Mucosa of stomach (tissue), 1 donor: ENCODE measurements around the gene MDK.

Source experiments
- H3K27me3 ChIP-seq: one replicate; pipeline ENCODE4 v1.7.0; 2013; ENCODE audit warnings: mild to moderate bottlenecking, low read length; ENCODE audit not compliant: control insufficient read depth, insufficient read depth
- H3K36me3 ChIP-seq: one replicate; pipeline ENCODE4 v1.7.0; 2013; ENCODE audit warnings: low read length; ENCODE audit not compliant: control insufficient read depth, insufficient read depth
- H3K4me1 ChIP-seq: one replicate; pipeline ENCODE4 v1.7.0; 2013; ENCODE audit warnings: mild to moderate bottlenecking, low read length; ENCODE audit not compliant: control insufficient read depth, insufficient read depth
- H3K4me3 ChIP-seq: one replicate; pipeline ENCODE4 v1.7.0; 2013; ENCODE audit warnings: low read length
- H3K9ac ChIP-seq: one replicate; pipeline ENCODE4 v1.7.0; 2013; ENCODE audit warnings: mild to moderate bottlenecking, low read length, moderate library complexity
- H3K9me3 ChIP-seq: one replicate; pipeline ENCODE4 v1.7.0; 2013; ENCODE audit warnings: mild to moderate bottlenecking, low read length, moderate library complexity; ENCODE audit not compliant: control insufficient read depth
- donor health status: Pancreatic carcinoma.

The MDK gene

GRCh38 chr11:46407635-46408034, 26.2 kb downstream of the MDK start:
- Histone ChIP-seq H3K9me3 (no peaks in the 10 kb centered on the region), H3K4me3 (no peak overlapping the region), H3K36me3 (peaks cover 9% of the 10 kb centered on the region), H3K4me1 (no peaks in the 10 kb centered on the region), H3K27me3 (no peaks in the 10 kb centered on the region), H3K9ac (no peak overlapping the region)

DNA sequence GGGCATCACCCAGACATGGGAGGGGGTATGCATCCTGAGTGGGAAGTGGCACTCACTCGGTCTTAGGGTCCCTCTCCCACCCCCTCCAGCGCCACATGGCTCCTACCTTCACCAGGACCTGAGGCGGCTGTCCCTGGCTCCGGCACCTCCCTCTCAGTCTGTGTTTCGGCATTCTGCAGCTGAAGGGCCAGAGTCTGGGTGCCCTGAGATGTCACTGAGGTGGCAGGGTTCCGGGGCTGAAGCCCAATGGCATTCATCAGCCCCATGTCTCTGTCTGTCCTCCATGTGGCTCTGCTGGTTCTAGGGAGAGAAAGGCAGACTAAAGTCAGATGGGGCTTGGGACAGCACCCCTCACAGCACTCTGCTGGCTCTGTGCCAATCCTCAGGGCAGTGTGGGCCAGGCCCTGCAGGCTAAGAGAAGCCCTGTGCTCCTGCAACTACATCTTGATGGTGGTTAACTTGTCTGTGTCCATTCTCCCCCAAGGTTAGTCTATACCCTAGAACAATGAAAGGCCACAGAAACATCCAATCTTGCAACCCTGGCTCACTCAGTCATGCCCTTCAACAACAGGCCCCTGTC, 27.0 kb downstream of the MDK start:
- Histone ChIP-seq H3K4me1 (no peaks in the 10 kb centered on the region), H3K9me3 (no peaks in the 10 kb centered on the region), H3K27me3 (no peaks in the 10 kb centered on the region), H3K4me3 (no peak overlapping the region), H3K36me3 (peaks cover 9% of the 10 kb centered on the region), H3K9ac (no peak overlapping the region)

- no peak overlapping the region for H3K9ac ChIP-seq
- no peak overlapping the region for H3K4me3 ChIP-seq
- peaks cover 9% of the 10 kb centered on the region for H3K36me3 ChIP-seq
Measured at GRCh38 chr11:46410021-46410420, 28.6 kb downstream of the MDK start.

DNA sequence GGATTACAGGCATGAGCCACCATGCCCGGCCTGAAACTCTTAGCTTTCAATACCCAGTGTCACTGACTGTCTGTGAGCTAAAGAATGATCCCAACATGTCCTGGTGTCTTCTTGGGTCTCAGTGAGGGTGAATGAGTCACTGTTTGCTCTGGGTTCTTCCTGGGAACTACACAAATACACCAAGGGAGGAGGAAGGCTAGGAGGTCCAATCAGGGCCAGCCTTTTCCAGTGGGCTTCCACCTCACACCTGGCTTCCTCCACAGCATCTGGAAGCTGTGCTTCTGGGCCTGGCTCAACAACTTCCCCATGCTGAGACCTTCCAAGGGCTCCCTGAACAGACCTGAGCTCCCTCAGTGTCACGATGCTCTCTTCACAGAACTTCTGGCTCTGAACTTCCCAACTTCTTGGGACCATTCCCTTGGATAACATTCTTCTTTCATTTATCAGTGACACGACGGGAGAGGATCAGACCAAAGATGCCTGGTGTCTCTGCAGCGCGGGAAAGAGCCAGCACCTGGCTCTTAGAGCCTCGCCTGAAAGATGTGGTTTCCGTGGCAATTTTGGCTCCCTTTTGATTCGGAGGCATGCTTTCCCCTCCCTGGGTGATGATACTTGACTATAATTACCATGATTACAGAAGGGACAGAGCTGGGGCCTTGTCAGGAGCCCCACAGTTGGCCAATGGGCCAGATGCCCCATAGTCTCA, 32.4 kb downstream of the MDK start:
- no peaks in the 10 kb centered on the region for H3K4me1 ChIP-seq
- no peaks in the 10 kb centered on the region for H3K9me3 ChIP-seq
- H3K36me3 ChIP-seq = peaks cover 10% of the 10 kb centered on the region
- no peak overlapping the region for H3K4me3 ChIP-seq
- no peaks in the 10 kb centered on the region for H3K27me3 ChIP-seq
- H3K9ac ChIP-seq = no peak overlapping the region

More at GRCh38 chr11:46410021-46410420, 28.6 kb downstream of the MDK start:
- Histone ChIP-seq H3K4me1 (no peaks in the 10 kb centered on the region), H3K27me3 (no peaks in the 10 kb centered on the region), H3K9me3 (no peaks in the 10 kb centered on the region)

DNA sequence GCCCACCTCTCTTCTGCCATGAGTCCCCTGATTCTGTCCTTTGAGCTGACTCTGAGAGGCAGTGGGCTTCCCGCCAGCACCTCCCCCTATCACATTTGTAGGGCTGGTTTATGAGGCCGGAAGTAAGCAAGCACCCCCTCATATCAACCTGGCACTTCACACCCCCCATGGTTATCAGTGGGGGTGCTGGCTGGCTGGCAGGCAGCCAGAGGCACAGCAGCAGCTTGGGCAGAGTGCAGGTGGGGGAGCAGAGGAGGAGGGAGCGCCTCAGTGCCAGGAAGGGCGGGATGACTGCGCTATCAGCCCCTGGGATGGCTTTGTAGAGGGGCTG, 33.0 kb downstream of the MDK start:
- H3K27me3 ChIP-seq = no peaks in the 10 kb centered on the region
- H3K4me3 ChIP-seq = no peak overlapping the region
- H3K9me3 ChIP-seq = no peaks in the 10 kb centered on the region
- no peak overlapping the region for H3K9ac ChIP-seq
- H3K36me3 ChIP-seq = peaks cover 9% of the 10 kb centered on the region
- no peaks in the 10 kb centered on the region for H3K4me1 ChIP-seq

- no peaks in the 10 kb centered on the region for H3K27me3 ChIP-seq
- no peaks in the 10 kb centered on the region for H3K9me3 ChIP-seq
- no peak overlapping the region for H3K9ac ChIP-seq
- no peaks in the 10 kb centered on the region for H3K4me1 ChIP-seq
- peaks cover 5% of the 10 kb centered on the region for H3K36me3 ChIP-seq
- no peak overlapping the region for H3K4me3 ChIP-seq
Measured at GRCh38 chr11:46414879-46415278, 33.4 kb downstream of the MDK start.

GRCh38 chr11:46417711-46418110, 36.2 kb downstream of the MDK start:
- Histone ChIP-seq H3K4me1 (no peaks in the 10 kb centered on the region), H3K36me3 (peaks cover 5% of the 10 kb centered on the region), H3K9ac (no peak overlapping the region)

GRCh38 chr11:46418751-46419150, 37.3 kb downstream of the MDK start:
- Histone ChIP-seq H3K27me3 (no peaks in the 10 kb centered on the region), H3K9ac (no peak overlapping the region), H3K9me3 (no peaks in the 10 kb centered on the region), H3K4me3 (no peak overlapping the region), H3K36me3 (peaks cover 5% of the 10 kb centered on the region), H3K4me1 (no peaks in the 10 kb centered on the region)

More at GRCh38 chr11:46417711-46418110, 36.2 kb downstream of the MDK start:
- no peaks in the 10 kb centered on the region for H3K9me3 ChIP-seq
- no peak overlapping the region for H3K4me3 ChIP-seq
- no peaks in the 10 kb centered on the region for H3K27me3 ChIP-seq

- Histone ChIP-seq H3K9ac (no peak overlapping the region), H3K9me3 (no peaks in the 10 kb centered on the region), H3K27me3 (no peaks in the 10 kb centered on the region), H3K4me1 (no peaks in the 10 kb centered on the region), H3K36me3 (peaks cover 2% of the 10 kb centered on the region), H3K4me3 (no peak overlapping the region)
Measured at GRCh38 chr11:46420513-46420912, 39.0 kb downstream of the MDK start.

GRCh38 chr11:46421257-46421880, 39.9 kb downstream of the MDK start:
- Histone ChIP-seq H3K9me3 (no peaks in the 10 kb centered on the region), H3K9ac (no peak overlapping the region), H3K27me3 (no peaks in the 10 kb centered on the region), H3K4me3 (no peak overlapping the region), H3K36me3 (no peaks in the 10 kb centered on the region), H3K4me1 (no peaks in the 10 kb centered on the region)

DNA sequence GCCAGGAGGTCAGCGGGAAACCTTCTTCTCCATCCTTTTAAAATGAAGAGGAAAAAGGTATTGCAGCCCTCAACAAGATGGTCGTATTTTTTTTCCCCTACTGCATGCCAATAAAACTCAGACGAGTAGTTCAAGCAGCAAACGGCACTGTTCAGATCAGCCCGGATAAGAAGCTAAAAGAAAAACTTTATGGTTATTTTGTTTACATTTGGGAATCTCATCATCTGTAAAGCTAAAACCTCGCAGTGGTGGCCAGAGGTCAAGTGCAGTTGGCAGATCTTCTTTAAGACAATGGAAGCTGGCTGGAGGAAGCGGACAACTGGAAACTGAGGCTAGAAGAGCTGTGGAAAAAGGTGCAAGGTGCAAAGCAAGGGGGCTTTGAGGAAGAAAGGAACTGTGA, 41.1 kb downstream of the MDK start:
- no peak overlapping the region for H3K4me3 ChIP-seq
- no peaks in the 10 kb centered on the region for H3K27me3 ChIP-seq
- H3K36me3 ChIP-seq = no peaks in the 10 kb centered on the region
- no peaks in the 10 kb centered on the region for H3K9me3 ChIP-seq
- H3K9ac ChIP-seq = no peak overlapping the region
- H3K4me1 ChIP-seq = no peaks in the 10 kb centered on the region

GRCh38 chr11:46426233-46426991, 44.9 kb downstream of the MDK start:
- H3K4me1 ChIP-seq = no peaks in the 10 kb centered on the region
- no peaks in the 10 kb centered on the region for H3K9me3 ChIP-seq
- no peak overlapping the region for H3K9ac ChIP-seq
- H3K27me3 ChIP-seq = no peaks in the 10 kb centered on the region
- no peak overlapping the region for H3K4me3 ChIP-seq
- H3K36me3 ChIP-seq = no peaks in the 10 kb centered on the region
